PC-3 (cell line): ENCODE results near the gene TXNRD1. TPM values are rescaled to one million over a fixed set of nuclear protein-coding genes. Genes with fewer than 3 reads are reported as not detected.
A peak's percentile ranks its signal among the peaks of the same experiment; 100 is the strongest.

Source experiments
- ATAC-seq: fragments of 200-7000 bp; cut with Tn5 transposase; 2 replicates; pipeline ENCODE4 v1.9.1; 2020; ENCODE audit warnings: mild to moderate bottlenecking, moderate library complexity
- BruUV-seq: library from RNA; stranded (reverse); fragments of 400-500 nt; replicated peaks from 2 replicates; lab custom pipeline; 2021; lab: Mats Ljungman, UMichigan
- CTCF ChIA-PET: fragments of 300-600 bp; sonication (Branson Sonifier 250); formaldehyde crosslinking; loops from one replicate; lab custom pipeline; 2022; ENCODE audit warnings: antibody characterized with exemption; lab: Charles Lee
- POLR2A ChIA-PET: fragments of 300-600 bp; sonication (Branson Sonifier 250); formaldehyde crosslinking; loops from one replicate; lab custom pipeline; 2022; ENCODE audit warnings: antibody characterized with exemption; ENCODE audit not compliant: unreplicated experiment; lab: Charles Lee
- DNase-seq: peaks from one replicate; pipeline ENCODE4 v3.0.0-alpha.2; 2015
- H2AFZ ChIP-seq: fragments of 300-600 bp; sonication (generic); 2 replicates; pipeline ENCODE4 v1.6.0; 2016; ENCODE audit warnings: antibody characterized with exemption, low read length
- H3F3A ChIP-seq: fragments of 300-600 bp; sonication (generic); one replicate; pipeline ENCODE4 v1.6.0; 2017; ENCODE audit warnings: antibody characterized with exemption, low read length, control low read depth, mild to moderate bottlenecking; ENCODE audit not compliant: unreplicated experiment
- H3K27ac ChIP-seq: fragments of 300-600 bp; sonication (generic); 2 replicates; pipeline ENCODE4 v1.5.1; 2016; ENCODE audit warnings: mild to moderate bottlenecking, low read length
- H3K27me3 ChIP-seq: fragments of 300-600 bp; sonication (generic); 2 replicates; pipeline ENCODE4 v1.6.1; 2016; ENCODE audit warnings: low read length, mixed read lengths
- H3K36me3 ChIP-seq: fragments of 300-600 bp; sonication (generic); 2 replicates; pipeline ENCODE4 v1.6.1; 2016; ENCODE audit warnings: low read depth, mixed run types, low read length, mixed read lengths
- H3K4me1 ChIP-seq: fragments of 300-600 bp; sonication (generic); 2 replicates; pipeline ENCODE4 v1.5.1; 2016; ENCODE audit warnings: low read length; ENCODE audit not compliant: insufficient read depth
- H3K4me2 ChIP-seq: fragments of 300-600 bp; sonication (generic); 2 replicates; pipeline ENCODE4 v1.6.0; 2016; ENCODE audit warnings: low read length
- H3K4me3 ChIP-seq: fragments of 300-600 bp; sonication (generic); 2 replicates; pipeline ENCODE4 v1.5.1; 2016; ENCODE audit warnings: mild to moderate bottlenecking, low read length, mixed read lengths
- H3K79me2 ChIP-seq: fragments of 300-600 bp; sonication (generic); 2 replicates; pipeline ENCODE4 v1.6.1; 2017; ENCODE audit warnings: low read length, mixed read lengths
- H3K9ac ChIP-seq: fragments of 300-600 bp; sonication (generic); 2 replicates; pipeline ENCODE4 v1.6.0; 2016; ENCODE audit warnings: mild to moderate bottlenecking, low read length
- H3K9me2 ChIP-seq: fragments of 300-600 bp; sonication (generic); replicated peaks from 2 replicates; pipeline ENCODE4 v1.6.1; 2016; ENCODE audit warnings: mixed run types, low read length, mixed read lengths
- H3K9me3 ChIP-seq: fragments of 300-600 bp; sonication (generic); 2 replicates; pipeline ENCODE4 v1.6.1; 2016; ENCODE audit warnings: low read length, mixed read lengths
- H4K20me1 ChIP-seq: fragments of 300-600 bp; sonication (generic); 2 replicates; pipeline ENCODE4 v1.6.1; 2016; ENCODE audit warnings: low read length, mixed read lengths
- EZH2 ChIP-seq: fragments of 300-600 bp; sonication (generic); IDR thresholded peaks from one replicate; pipeline ENCODE4 v1.6.1; 2017; ENCODE audit warnings: antibody characterized with exemption, mild to moderate bottlenecking, low read length; ENCODE audit not compliant: unreplicated experiment
- EZH2phosphoT487 ChIP-seq: fragments of 300-600 bp; sonication (generic); IDR thresholded peaks from 2 replicates; pipeline ENCODE4 v1.6.1; 2018; ENCODE audit warnings: mild to moderate bottlenecking, antibody characterized with exemption, low read length, borderline replicate concordance
- intact Hi-C: fragments of 100-400 bp; cut with micrococcal nuclease; formaldehyde crosslinking; loops from 2 replicates; pipeline ENCODE4 v1.9.0; 2023
- total RNA-seq: library from RNA; depleted of rRNA; stranded (reverse); fragments of >200 nt; gene quantifications from 2 replicates; pipeline ENCODE4 v1.2.3, GENCODE V29; 2014
- TF ChIP-seq, protein P1 (sequence below): fragments of 300-600 bp; sonication (generic); conservative IDR thresholded peaks from 2 replicates; pipeline ENCODE4 v1.5.1; 2017; ENCODE audit warnings: antibody characterized with exemption, low read depth, mild to moderate bottlenecking, low read length

The TXNRD1 gene
- total RNA-seq, 1 experiment from 2014 or later, result 419 TPM

- ChIA-PET POLR2A (interaction anchor here (0.6 kb wide), 1 partner anchor 127 kb away, joined by 10 read pairs; no protein-coding TSS in a partner anchor), CTCF (interaction anchor here (0.5 kb wide), 1 partner anchor 320 kb away, joined by 3 read pairs; no protein-coding TSS in a partner anchor)
- H3K4me2 ChIP-seq, result no peak overlapping the region
- TF ChIP-seq EZH2, result no peak
- TF ChIP-seq, protein P1, sequence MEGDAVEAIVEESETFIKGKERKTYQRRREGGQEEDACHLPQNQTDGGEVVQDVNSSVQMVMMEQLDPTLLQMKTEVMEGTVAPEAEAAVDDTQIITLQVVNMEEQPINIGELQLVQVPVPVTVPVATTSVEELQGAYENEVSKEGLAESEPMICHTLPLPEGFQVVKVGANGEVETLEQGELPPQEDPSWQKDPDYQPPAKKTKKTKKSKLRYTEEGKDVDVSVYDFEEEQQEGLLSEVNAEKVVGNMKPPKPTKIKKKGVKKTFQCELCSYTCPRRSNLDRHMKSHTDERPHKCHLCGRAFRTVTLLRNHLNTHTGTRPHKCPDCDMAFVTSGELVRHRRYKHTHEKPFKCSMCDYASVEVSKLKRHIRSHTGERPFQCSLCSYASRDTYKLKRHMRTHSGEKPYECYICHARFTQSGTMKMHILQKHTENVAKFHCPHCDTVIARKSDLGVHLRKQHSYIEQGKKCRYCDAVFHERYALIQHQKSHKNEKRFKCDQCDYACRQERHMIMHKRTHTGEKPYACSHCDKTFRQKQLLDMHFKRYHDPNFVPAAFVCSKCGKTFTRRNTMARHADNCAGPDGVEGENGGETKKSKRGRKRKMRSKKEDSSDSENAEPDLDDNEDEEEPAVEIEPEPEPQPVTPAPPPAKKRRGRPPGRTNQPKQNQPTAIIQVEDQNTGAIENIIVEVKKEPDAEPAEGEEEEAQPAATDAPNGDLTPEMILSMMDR, result peak; percentile 39
- TF ChIP-seq EZH2phosphoT487, result no peak
- no peak overlapping the region for H3K27ac ChIP-seq
- H3K4me3 ChIP-seq, result no peak overlapping the region
- peaks cover 89% of the 10 kb centered on the region for H3K36me3 ChIP-seq
- H4K20me1 ChIP-seq, result peaks cover 50% of the 10 kb centered on the region
- H3K27me3 ChIP-seq, result no peaks in the 10 kb centered on the region
- no peaks in the 10 kb centered on the region for H3K9me3 ChIP-seq
- BruUV-seq, result no TSS peak
- peaks cover 27% of the 10 kb centered on the region for H3F3A ChIP-seq
- no peak overlapping the region for H2AFZ ChIP-seq
- no peak overlapping the region for H3K9ac ChIP-seq
- DNase-seq, result peak; percentile 86
- no peaks in the 10 kb centered on the region for H3K9me2 ChIP-seq
- peaks cover 19% of the 10 kb centered on the region; the same call in 1 of the 2 replicates for H3K4me1 ChIP-seq
- H3K79me2 ChIP-seq, result peaks cover 66% of the 10 kb centered on the region
- intact Hi-C loops, result no loop called here
- peak; percentile 63 for ATAC-seq
These were observed 131.9 kb downstream of the TXNRD1 start for GRCh38 chr12:104347374-104348075.

DNA sequence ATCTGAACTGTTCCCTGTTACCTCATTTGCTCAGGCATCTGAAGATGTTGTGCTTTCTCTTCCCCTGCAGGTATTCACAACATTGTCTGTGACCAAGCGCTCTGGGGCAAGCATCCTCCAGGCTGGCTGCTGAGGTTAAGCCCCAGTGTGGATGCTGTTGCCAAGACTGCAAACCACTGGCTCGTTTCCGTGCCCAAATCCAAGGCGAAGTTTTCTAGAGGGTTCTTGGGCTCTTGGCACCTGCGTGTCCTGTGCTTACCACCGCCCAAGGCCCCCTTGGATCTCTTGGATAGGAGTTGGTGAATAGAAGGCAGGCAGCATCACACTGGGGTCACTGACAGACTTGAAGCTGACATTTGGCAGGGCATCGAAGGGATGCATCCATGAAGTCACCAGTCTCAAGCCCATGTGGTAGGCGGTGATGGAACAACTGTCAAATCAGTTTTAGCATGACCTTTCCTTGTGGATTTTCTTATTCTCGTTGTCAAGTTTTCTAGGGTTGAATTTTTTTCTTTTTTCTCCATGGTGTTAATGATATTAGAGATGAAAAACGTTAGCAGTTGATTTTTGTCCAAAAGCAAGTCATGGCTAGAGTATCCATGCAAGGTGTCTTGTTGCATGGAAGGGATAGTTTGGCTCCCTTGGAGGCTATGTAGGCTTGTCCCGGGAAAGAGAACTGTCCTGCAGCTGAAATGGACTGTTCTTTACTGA lies 132.9 kb downstream of the TXNRD1 start:
- Histone ChIP-seq H2AFZ (no peak overlapping the region), H3K4me1 (peaks cover 15% of the 10 kb centered on the region; the same call in 1 of the 2 replicates), H3K79me2 (peaks cover 57% of the 10 kb centered on the region), H4K20me1 (peaks cover 45% of the 10 kb centered on the region), H3K9ac (no peak overlapping the region), H3K36me3 (peaks cover 89% of the 10 kb centered on the region), H3K27ac (no peak overlapping the region), H3F3A (peaks cover 35% of the 10 kb centered on the region), H3K4me3 (no peak overlapping the region), H3K27me3 (no peaks in the 10 kb centered on the region), H3K4me2 (no peak overlapping the region), H3K9me2 (no peaks in the 10 kb centered on the region), H3K9me3 (no peaks in the 10 kb centered on the region)
- TF ChIP-seq, protein P1, result no peak
- no peak for TF ChIP-seq EZH2phosphoT487
- TF ChIP-seq EZH2, result no peak
- DNase-seq (no peak), ATAC-seq (no peak)
- no TSS peak for BruUV-seq
- intact Hi-C loops, result no loop called here
- CTCF ChIA-PET, result no interaction called here
- POLR2A ChIA-PET, result no interaction called here
